ENCODE measurements around the gene GLOD4.

GRCh38 chr17:774313-774584 lies 7.8 kb downstream of the GLOD4 start:
- TF ChIP-seq, protein P1, sequence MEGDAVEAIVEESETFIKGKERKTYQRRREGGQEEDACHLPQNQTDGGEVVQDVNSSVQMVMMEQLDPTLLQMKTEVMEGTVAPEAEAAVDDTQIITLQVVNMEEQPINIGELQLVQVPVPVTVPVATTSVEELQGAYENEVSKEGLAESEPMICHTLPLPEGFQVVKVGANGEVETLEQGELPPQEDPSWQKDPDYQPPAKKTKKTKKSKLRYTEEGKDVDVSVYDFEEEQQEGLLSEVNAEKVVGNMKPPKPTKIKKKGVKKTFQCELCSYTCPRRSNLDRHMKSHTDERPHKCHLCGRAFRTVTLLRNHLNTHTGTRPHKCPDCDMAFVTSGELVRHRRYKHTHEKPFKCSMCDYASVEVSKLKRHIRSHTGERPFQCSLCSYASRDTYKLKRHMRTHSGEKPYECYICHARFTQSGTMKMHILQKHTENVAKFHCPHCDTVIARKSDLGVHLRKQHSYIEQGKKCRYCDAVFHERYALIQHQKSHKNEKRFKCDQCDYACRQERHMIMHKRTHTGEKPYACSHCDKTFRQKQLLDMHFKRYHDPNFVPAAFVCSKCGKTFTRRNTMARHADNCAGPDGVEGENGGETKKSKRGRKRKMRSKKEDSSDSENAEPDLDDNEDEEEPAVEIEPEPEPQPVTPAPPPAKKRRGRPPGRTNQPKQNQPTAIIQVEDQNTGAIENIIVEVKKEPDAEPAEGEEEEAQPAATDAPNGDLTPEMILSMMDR (IDR thresholded peaks at IDR 0.05): no peak
- TF ChIP-seq POLR2A (IDR thresholded peaks at IDR 0.05): no peak
